ENCODE data around the gene SDR42E1.

- TF ChIP-seq ZBTB38 (CRISPR knock-in tag; IDR thresholded peaks at IDR 0.05) (no peak), POLR2AphosphoS5 (IDR thresholded peaks at IDR 0.05; ENCODE audit: low read depth, low read length) (no peak), FOXA1 (IDR thresholded peaks at IDR 0.05) (no peak), FOXA1 (CRISPR knock-in tag; IDR thresholded peaks at IDR 0.05) (no peak), HNF1B (CRISPR knock-in tag; IDR thresholded peaks at IDR 0.05) (no peak), POLR2A (IDR thresholded peaks at IDR 0.05; ENCODE audit: insufficient read depth in 1 of 2, low read depth in 2 of 2, low read length in 2 of 2) (no peak)
Measured at GRCh38 chr16:82007189-82007588, 4.1 kb downstream of the SDR42E1 start.
